K562 (cell line): Measurements from ENCODE around the gene LBR. TPM values are rescaled to one million over a fixed set of nuclear protein-coding genes. Genes with fewer than 3 reads are reported as not detected.
A peak's percentile ranks its signal among the peaks of the same experiment; 100 is the strongest.

ENCODE experiments used
- ATAC-seq: fragments of 200-7000 bp; cut with Tn5 transposase; 3 replicates; pipeline ENCODE4 v1.9.1; 2020; ENCODE audit warnings: moderate library complexity
- BruUV-seq: library from RNA; stranded (reverse); fragments of 400-500 nt; replicated peaks from 2 replicates; lab custom pipeline; 2021; lab: Mats Ljungman, UMichigan
- CTCF ChIA-PET: fragments of 300-600 bp; formaldehyde crosslinking; extraction: SDS; loops from one replicate; lab custom pipeline; 2021; ENCODE audit warnings: low intra/inter-chr PET ratio; lab: Yijun Ruan, JAX
- POLR2A ChIA-PET: fragments of 300-600, 350-650 bp; sonication (Branson Sonifier 250); formaldehyde crosslinking; extraction: SDS; loops from one replicate; lab custom pipeline; 2021; ENCODE audit warnings: antibody characterized with exemption, inconsistent platforms; lab: Yijun Ruan, JAX
- DNase-seq, 4 experiments: peaks; one replicate each; pipeline versions ENCODE4 v3.0.0 to v3.0.0-alpha.2; 2011 to 2018; ENCODE audit warnings: low spot score in 3 of 4, mixed read lengths in 3 of 4; ENCODE audit errors: extremely low read depth in 1 of 4
- FAIRE-seq: peaks from 2 replicates; lab custom pipeline; 2011; peaks lifted over from hg19 to GRCh38; lab: Jason Lieb, UNC
- H2AFZ ChIP-seq: 2 replicates; pipeline ENCODE4 v1.6.0; 2011; ENCODE audit warnings: low read depth, low read length, control low read depth, inconsistent platforms
- H3K27ac ChIP-seq: fragments of 200-600 bp; 3 replicates; pipeline ENCODE4 v1.8.0; 2011; ENCODE audit warnings: low read depth, mild to moderate bottlenecking, control low read depth, inconsistent platforms, low read length, moderate library complexity, mixed read lengths; ENCODE audit errors: extremely low read depth
- H3K27me3 ChIP-seq, 2 experiments: fragments of 300-600 bp in 1 of 2; 2 replicates in 1 of 2; 3 replicates in 1 of 2; pipeline versions ENCODE4 v1.6.0 to v1.8.0; 2011; ENCODE audit warnings: inconsistent platforms in 2 of 2, low read length in 2 of 2, mild to moderate bottlenecking in 1 of 2, mixed read lengths in 1 of 2, moderate library complexity in 1 of 2; ENCODE audit not compliant: control insufficient read depth in 2 of 2, insufficient read depth in 2 of 2
- H3K36me3 ChIP-seq: fragments of 300-600 bp; 3 replicates; pipeline ENCODE4 v1.8.0; 2011; ENCODE audit warnings: mild to moderate bottlenecking, low read length, inconsistent platforms; ENCODE audit not compliant: control insufficient read depth, insufficient read depth
- H3K4me1 ChIP-seq, 2 experiments: fragments of 200-600 bp in 1 of 2; replicated peaks in 1 of 2; 2 replicates in 1 of 2; 3 replicates in 1 of 2; pipeline versions ENCODE4 v1.5.1 to v1.8.0; 2011; ENCODE audit warnings: inconsistent platforms in 2 of 2, low read length in 2 of 2, mild to moderate bottlenecking in 1 of 2, mixed read lengths in 1 of 2, moderate library complexity in 1 of 2; ENCODE audit not compliant: control insufficient read depth in 2 of 2, insufficient read depth in 2 of 2
- H3K4me2 ChIP-seq: 2 replicates; pipeline ENCODE4 v1.6.1; 2011; ENCODE audit warnings: low read length, control low read depth, inconsistent platforms, mixed read lengths; ENCODE audit not compliant: insufficient read depth
- H3K4me3 ChIP-seq: fragments of 200-600 bp; sonication (generic), shearing (Covaris generic); 2 replicates; pipeline ENCODE4 v1.5.1; 2016; ENCODE audit warnings: control low read depth, inconsistent platforms
- H3K79me2 ChIP-seq: fragments of 200-600 bp; 3 replicates; pipeline ENCODE4 v1.8.0; 2011; ENCODE audit warnings: low read length, inconsistent platforms; ENCODE audit not compliant: control insufficient read depth, insufficient read depth
- H3K9ac ChIP-seq, 2 experiments: 2 replicates each; pipeline versions ENCODE4 v1.6.0 to v1.6.1; 2011; ENCODE audit warnings: low read depth in 2 of 2, low read length in 2 of 2, control low read depth in 1 of 2, inconsistent platforms in 1 of 2, mild to moderate bottlenecking in 1 of 2, mixed read lengths in 1 of 2; ENCODE audit not compliant: insufficient read depth in 1 of 2
- H3K9me1 ChIP-seq: one replicate; pipeline ENCODE4 v1.6.0; 2011; ENCODE audit warnings: inconsistent platforms, mild to moderate bottlenecking, low read length, moderate library complexity; ENCODE audit not compliant: control insufficient read depth, insufficient read depth
- H3K9me3 ChIP-seq: replicated peaks from 2 replicates; pipeline ENCODE4 v1.5.1; 2011; ENCODE audit warnings: low read depth, low read length, inconsistent platforms; ENCODE audit not compliant: control insufficient read depth, insufficient read depth
- H4K20me1 ChIP-seq: replicated peaks from 2 replicates; pipeline ENCODE4 v1.6.1; 2011; ENCODE audit warnings: low read length, inconsistent platforms, mixed read lengths; ENCODE audit not compliant: control insufficient read depth, insufficient read depth
- BHLHE40 ChIP-seq: IDR thresholded peaks from 2 replicates; pipeline ENCODE4 v1.6.1; 2011; ENCODE audit warnings: low read length, improper control_type of control experiment
- CEBPG ChIP-seq, 3 experiments: fragments of 200-800 bp in 1 of 3; sonication (Bioruptor generic) in 1 of 3; sonication (generic) in 1 of 3; formaldehyde crosslinking in 1 of 3; IDR thresholded peaks in 2 of 3; conservative IDR thresholded peaks in 1 of 3; 2 replicates each; pipeline versions ENCODE4 v1.6.1 to v1.8.0; 2016 to 2022; ENCODE audit warnings: missing compliant biosample characterization in 2 of 3, missing genetic modification characterization in 2 of 3, mild to moderate bottlenecking in 1 of 3, missing genetic modification reagents in 1 of 3
- CREM ChIP-seq: IDR thresholded peaks from 2 replicates; pipeline ENCODE4 v1.6.1; 2014; ENCODE audit warnings: antibody characterized with exemption, low read depth
- FOXP4 ChIP-seq: sonication (generic); formaldehyde crosslinking; IDR thresholded peaks from 2 replicates; pipeline ENCODE4 v1.8.0; 2022; ENCODE audit warnings: mild to moderate bottlenecking, missing genetic modification reagents, borderline replicate concordance
- KDM1A ChIP-seq, 2 experiments: fragments of 450-650 bp; IDR thresholded peaks; 2 replicates each; pipeline ENCODE4 v1.6.1; 2016; ENCODE audit warnings: mild to moderate bottlenecking in 2 of 2
- KLF13 ChIP-seq: fragments of 450-650 bp; IDR thresholded peaks from 2 replicates; pipeline ENCODE4 v1.6.1; 2016; ENCODE audit warnings: missing genetic modification characterization, low read depth, mild to moderate bottlenecking, missing compliant biosample characterization, moderate library complexity, borderline replicate concordance
- NFIC ChIP-seq: fragments of 450-650 bp; IDR thresholded peaks from 2 replicates; pipeline ENCODE4 v1.6.1; 2017; ENCODE audit warnings: mild to moderate bottlenecking, inconsistent platforms
- SMARCA4 ChIP-seq: fragments of 450-650 bp; IDR thresholded peaks from 2 replicates; pipeline ENCODE4 v1.6.1; 2016
- SMC3 ChIP-seq: conservative IDR thresholded peaks from 2 replicates; pipeline ENCODE4 v1.6.1; 2011; ENCODE audit warnings: low read depth, low read length, improper control_type of control experiment; ENCODE audit not compliant: insufficient read depth
- ZC3H4 ChIP-seq: sonication (generic); formaldehyde crosslinking; IDR thresholded peaks from 2 replicates; pipeline ENCODE4 v1.9.0; 2021; ENCODE audit warnings: missing genetic modification reagents, borderline replicate concordance
- ZNF134 ChIP-seq: fragments of 250-450 bp; sonication (Bioruptor Pico); conservative IDR thresholded peaks from 2 replicates; pipeline ENCODE4 v1.4.0; 2020
- WGBS: fragments of 100-300 bp; shearing (Covaris generic); methylation state at CpG from one replicate; pipeline ENCODE4 v1.1.6; 2016; ENCODE audit warnings: low coverage, mixed read lengths; ENCODE audit not compliant: insufficient coverage; ENCODE audit errors: missing lambda C conversion rate; 5-methylcytosine and 5-hydroxymethylcytosine counted together
- in situ Hi-C: fragments of 300-500 bp; cut with MboI; formaldehyde crosslinking; loops from 4 replicates; pipeline ENCODE4 v1.15.0; 2018; ENCODE audit warnings: inconsistent platforms, mixed read lengths
- intact Hi-C: fragments of 100-400 bp; cut with micrococcal nuclease; formaldehyde crosslinking; loops from 2 replicates; pipeline ENCODE4 v1.14.2; 2022
- polyA plus RNA-seq, 8 experiments: library from polyadenylated mRNA; depleted of rRNA in 4 of 8; stranded (reverse) in 5 of 8; unstranded in 3 of 8; fragments of >200 nt; fragmentation: Nextera tagmentation in 2 of 8; fragmentation: Illumina TruSeq in 1 of 8; extraction: Ambion mirVana in 2 of 8; extraction: Trizol in 1 of 8; gene quantifications; 2 replicates each; pipeline versions ENCODE4 v1.2.1 to v1.2.3, GENCODE V29; 2011 to 2014; ENCODE audit warnings: inconsistent platforms in 1 of 8, missing spikeins in 1 of 8
- total RNA-seq, 7 experiments: library from RNA; depleted of rRNA in 6 of 7; stranded (reverse); fragments of >200 nt in 6 of 7; fragmentation: Illumina TruSeq in 2 of 7; extraction: Trizol in 2 of 7; gene quantifications; 2 replicates each; pipeline versions ENCODE4 v1.2.1 to v1.2.3, GENCODE V29; 2011 to 2021; ENCODE audit warnings: low replicate concordance in 1 of 7

Gene LBR
- total and polyA plus RNA-seq, 9 of the 15 experiments (the other 6 are each of a cell fraction or from before 2014, with no cell fraction given): 102 to 229 (median 197) TPM

GRCh38 chr1:225454733-225455132, 26.9 kb upstream of the LBR start (continued):
- peak; percentile 80 for TF ChIP-seq SMARCA4
- peak in 1 of 2 experiments; percentile 25; a peak in 1 of 4 replicates for TF ChIP-seq KDM1A (IDR thresholded peaks at IDR 0.05)
- peak; percentile 47; the same call in 1 of the 2 replicates for TF ChIP-seq CREM
- TF ChIP-seq ZC3H4 (CRISPR knock-in tag): no peak
- peak; percentile 18; the same call in 1 of the 2 replicates for TF ChIP-seq BHLHE40

GRCh38 chr1:225453797-225454648, 26.2 kb upstream of the LBR start:
- peaks cover 7 to 11% of the 10 kb centered on the region in 2 experiments; a peak in 3 of 5 replicates for H3K4me1 ChIP-seq
- no peak overlapping the region for H3K4me3 ChIP-seq
- H3K9me1 ChIP-seq: no peaks in the 10 kb centered on the region
- DNase-seq (no peak), FAIRE-seq (no peak), ATAC-seq (peak; percentile 51)
- H3K4me2 ChIP-seq: peak overlapping the region; percentile 9; the same call in 1 of the 2 replicates
- WGBS: 18% methylated on average over 5 of the region's 5 CpGs
- H3K27me3 ChIP-seq: no peaks in the 10 kb centered on the region
- CTCF ChIA-PET: no interaction called here
- BruUV-seq: no TSS peak
- H2AFZ ChIP-seq: peak overlapping the region; percentile 32
- no peaks in the 10 kb centered on the region for H4K20me1 ChIP-seq
- POLR2A ChIA-PET: interaction anchor here (1.1 kb wide), 1 partner anchor 9 kb away, joined by 4 read pairs; no protein-coding TSS in a partner anchor
- intact Hi-C loops: no loop called here
- H3K27ac ChIP-seq: peak overlapping the region; percentile 27; the same call in 2 of the 3 replicates
- H3K36me3 ChIP-seq: no peaks in the 10 kb centered on the region
- no peaks in the 10 kb centered on the region for H3K79me2 ChIP-seq
- no peak overlapping the region for H3K9ac ChIP-seq
- in situ Hi-C loops: no loop called here
- no peaks in the 10 kb centered on the region for H3K9me3 ChIP-seq
- TF ChIP-seq SMC3: no peak
- no peak for TF ChIP-seq KLF13 (tag)
- 0 out of 2 replicates have a peak, but pooled peaks have one; percentile 25 for TF ChIP-seq ZNF134 (CRISPR knock-in tag)
- TF ChIP-seq NFIC: 0 out of 2 replicates have a peak, but pooled peaks have one; percentile 8
- TF ChIP-seq FOXP4 (CRISPR knock-in tag): no peak
- peak; percentile 47; the same call in 1 of the 2 replicates for TF ChIP-seq CEBPG (CRISPR knock-in tag; IDR thresholded peaks at IDR 0.05)
- peak; percentile 50 to 74; a peak in 3 of 4 replicates for TF ChIP-seq CEBPG (tag; conservative IDR thresholded peaks at IDR 0.05 in 1 of 2, IDR thresholded peaks at IDR 0.05 in 1 of 2)
